HCT116 (cell line): ENCODE data around the gene OSBPL1A.

ENCODE experiments used
- EZH2 ChIP-seq: fragments of 200-600 bp; sonication (generic); IDR thresholded peaks from 2 replicates; pipeline ENCODE4 v1.6.1; 2017; ENCODE audit warnings: antibody characterized with exemption, mixed run types
- EZH2phosphoT487 ChIP-seq: fragments of 200-600 bp; IDR thresholded peaks from 2 replicates; pipeline ENCODE4 v1.6.1; 2018; ENCODE audit warnings: antibody characterized with exemption, borderline replicate concordance
- POLR2AphosphoS5 ChIP-seq: IDR thresholded peaks from 2 replicates; pipeline ENCODE4 v1.6.1; 2011; ENCODE audit warnings: mild to moderate bottlenecking, low read depth, low read length, moderate library complexity
- SRF ChIP-seq: IDR thresholded peaks from 2 replicates; pipeline ENCODE4 v1.6.1; 2012; ENCODE audit warnings: low read depth
- YY1 ChIP-seq: IDR thresholded peaks from 2 replicates; pipeline ENCODE4 v1.6.1; 2011; ENCODE audit warnings: low read length, low read depth, moderate library complexity, mild to moderate bottlenecking; ENCODE audit not compliant: insufficient replicate concordance; ENCODE audit errors: extremely low read depth
- TF ChIP-seq, protein P1 (sequence below), 3 experiments: fragments of 200-600 bp in 1 of 3; sonication (generic) in 1 of 3; IDR thresholded peaks in 2 of 3; conservative IDR thresholded peaks in 1 of 3; 2 replicates each; pipeline ENCODE4 v1.5.1; 2012 to 2017; ENCODE audit warnings: low read depth in 2 of 3, low read length in 2 of 3, antibody characterized with exemption in 1 of 3, borderline replicate concordance in 1 of 3, control low read depth in 1 of 3, mild to moderate bottlenecking in 1 of 3, mixed read lengths in 1 of 3, mixed run types in 1 of 3, moderate library complexity in 1 of 3; ENCODE audit not compliant: insufficient read depth in 1 of 3
- TF ChIP-seq, protein P2 (sequence below): IDR thresholded peaks from 2 replicates; pipeline ENCODE4 v1.6.1; 2011; ENCODE audit warnings: mild to moderate bottlenecking, low read length, moderate library complexity; ENCODE audit not compliant: insufficient replicate concordance; ENCODE audit errors: extremely low read depth
- TF ChIP-seq, protein P3 (sequence below): IDR thresholded peaks from 2 replicates; pipeline ENCODE4 v1.6.1; 2012; ENCODE audit warnings: low read depth

DNA sequence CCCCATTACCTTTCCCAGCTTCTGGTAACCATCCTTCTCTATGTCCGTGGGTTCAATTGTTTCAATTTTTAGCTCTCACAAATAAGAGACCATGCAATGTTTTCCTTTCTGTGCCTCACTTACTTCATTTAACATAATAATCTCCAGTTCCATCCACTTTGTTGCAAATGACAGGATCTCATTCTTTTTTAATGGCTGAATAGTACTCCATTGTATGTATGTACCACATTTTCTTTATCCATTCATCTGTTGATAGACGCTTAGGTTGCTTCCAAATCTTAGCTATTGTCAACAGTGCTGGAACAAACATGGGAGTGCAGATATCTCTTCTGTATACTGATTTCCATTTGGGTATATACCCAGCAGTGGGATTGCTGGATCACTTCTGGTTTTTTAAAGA is 256.9 kb downstream of the OSBPL1A start:
- TF ChIP-seq, protein P1, sequence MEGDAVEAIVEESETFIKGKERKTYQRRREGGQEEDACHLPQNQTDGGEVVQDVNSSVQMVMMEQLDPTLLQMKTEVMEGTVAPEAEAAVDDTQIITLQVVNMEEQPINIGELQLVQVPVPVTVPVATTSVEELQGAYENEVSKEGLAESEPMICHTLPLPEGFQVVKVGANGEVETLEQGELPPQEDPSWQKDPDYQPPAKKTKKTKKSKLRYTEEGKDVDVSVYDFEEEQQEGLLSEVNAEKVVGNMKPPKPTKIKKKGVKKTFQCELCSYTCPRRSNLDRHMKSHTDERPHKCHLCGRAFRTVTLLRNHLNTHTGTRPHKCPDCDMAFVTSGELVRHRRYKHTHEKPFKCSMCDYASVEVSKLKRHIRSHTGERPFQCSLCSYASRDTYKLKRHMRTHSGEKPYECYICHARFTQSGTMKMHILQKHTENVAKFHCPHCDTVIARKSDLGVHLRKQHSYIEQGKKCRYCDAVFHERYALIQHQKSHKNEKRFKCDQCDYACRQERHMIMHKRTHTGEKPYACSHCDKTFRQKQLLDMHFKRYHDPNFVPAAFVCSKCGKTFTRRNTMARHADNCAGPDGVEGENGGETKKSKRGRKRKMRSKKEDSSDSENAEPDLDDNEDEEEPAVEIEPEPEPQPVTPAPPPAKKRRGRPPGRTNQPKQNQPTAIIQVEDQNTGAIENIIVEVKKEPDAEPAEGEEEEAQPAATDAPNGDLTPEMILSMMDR (IDR thresholded peaks at IDR 0.05 in 2 of 3, conservative IDR thresholded peaks at IDR 0.05 in 1 of 3; ENCODE audit: borderline replicate concordance in 1 of 3, insufficient read depth in 1 of 3, low read depth in 2 of 3, low read length in 2 of 3) = no peak
- TF ChIP-seq, protein P2, sequence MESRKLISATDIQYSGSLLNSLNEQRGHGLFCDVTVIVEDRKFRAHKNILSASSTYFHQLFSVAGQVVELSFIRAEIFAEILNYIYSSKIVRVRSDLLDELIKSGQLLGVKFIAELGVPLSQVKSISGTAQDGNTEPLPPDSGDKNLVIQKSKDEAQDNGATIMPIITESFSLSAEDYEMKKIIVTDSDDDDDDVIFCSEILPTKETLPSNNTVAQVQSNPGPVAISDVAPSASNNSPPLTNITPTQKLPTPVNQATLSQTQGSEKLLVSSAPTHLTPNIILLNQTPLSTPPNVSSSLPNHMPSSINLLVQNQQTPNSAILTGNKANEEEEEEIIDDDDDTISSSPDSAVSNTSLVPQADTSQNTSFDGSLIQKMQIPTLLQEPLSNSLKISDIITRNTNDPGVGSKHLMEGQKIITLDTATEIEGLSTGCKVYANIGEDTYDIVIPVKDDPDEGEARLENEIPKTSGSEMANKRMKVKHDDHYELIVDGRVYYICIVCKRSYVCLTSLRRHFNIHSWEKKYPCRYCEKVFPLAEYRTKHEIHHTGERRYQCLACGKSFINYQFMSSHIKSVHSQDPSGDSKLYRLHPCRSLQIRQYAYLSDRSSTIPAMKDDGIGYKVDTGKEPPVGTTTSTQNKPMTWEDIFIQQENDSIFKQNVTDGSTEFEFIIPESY = no peak
- TF ChIP-seq EZH2 (no peak), POLR2AphosphoS5 (no peak), YY1 (no peak), SRF (no peak), EZH2phosphoT487 (no peak)
- TF ChIP-seq, protein P3, sequence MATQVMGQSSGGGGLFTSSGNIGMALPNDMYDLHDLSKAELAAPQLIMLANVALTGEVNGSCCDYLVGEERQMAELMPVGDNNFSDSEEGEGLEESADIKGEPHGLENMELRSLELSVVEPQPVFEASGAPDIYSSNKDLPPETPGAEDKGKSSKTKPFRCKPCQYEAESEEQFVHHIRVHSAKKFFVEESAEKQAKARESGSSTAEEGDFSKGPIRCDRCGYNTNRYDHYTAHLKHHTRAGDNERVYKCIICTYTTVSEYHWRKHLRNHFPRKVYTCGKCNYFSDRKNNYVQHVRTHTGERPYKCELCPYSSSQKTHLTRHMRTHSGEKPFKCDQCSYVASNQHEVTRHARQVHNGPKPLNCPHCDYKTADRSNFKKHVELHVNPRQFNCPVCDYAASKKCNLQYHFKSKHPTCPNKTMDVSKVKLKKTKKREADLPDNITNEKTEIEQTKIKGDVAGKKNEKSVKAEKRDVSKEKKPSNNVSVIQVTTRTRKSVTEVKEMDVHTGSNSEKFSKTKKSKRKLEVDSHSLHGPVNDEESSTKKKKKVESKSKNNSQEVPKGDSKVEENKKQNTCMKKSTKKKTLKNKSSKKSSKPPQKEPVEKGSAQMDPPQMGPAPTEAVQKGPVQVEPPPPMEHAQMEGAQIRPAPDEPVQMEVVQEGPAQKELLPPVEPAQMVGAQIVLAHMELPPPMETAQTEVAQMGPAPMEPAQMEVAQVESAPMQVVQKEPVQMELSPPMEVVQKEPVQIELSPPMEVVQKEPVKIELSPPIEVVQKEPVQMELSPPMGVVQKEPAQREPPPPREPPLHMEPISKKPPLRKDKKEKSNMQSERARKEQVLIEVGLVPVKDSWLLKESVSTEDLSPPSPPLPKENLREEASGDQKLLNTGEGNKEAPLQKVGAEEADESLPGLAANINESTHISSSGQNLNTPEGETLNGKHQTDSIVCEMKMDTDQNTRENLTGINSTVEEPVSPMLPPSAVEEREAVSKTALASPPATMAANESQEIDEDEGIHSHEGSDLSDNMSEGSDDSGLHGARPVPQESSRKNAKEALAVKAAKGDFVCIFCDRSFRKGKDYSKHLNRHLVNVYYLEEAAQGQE = no peak
